Endothelial cell of umbilical vein (primary cell): ENCODE data around the gene SLC10A2. TPM values are rescaled to one million over a fixed set of nuclear protein-coding genes. Genes with fewer than 3 reads are reported as not detected.

Experiments used
- BruUV-seq: library from RNA; stranded (reverse); fragments of 400-500 nt; replicated peaks from 2 replicates; lab custom pipeline; 2021; lab: Mats Ljungman, UMichigan
- CTCF ChIA-PET: fragments of 300-600, 350-600 bp; sonication (Branson Sonifier 250); formaldehyde crosslinking; loops from one replicate; lab custom pipeline; 2021; ENCODE audit warnings: antibody characterized with exemption, inconsistent platforms; lab: Charles Lee
- POLR2A ChIA-PET: fragments of 300-600, 350-600 bp; sonication (Branson Sonifier 250); formaldehyde crosslinking; loops from one replicate; lab custom pipeline; 2021; ENCODE audit warnings: antibody characterized with exemption, inconsistent platforms; lab: Charles Lee
- DNase-seq: peaks from one replicate; pipeline ENCODE4 v3.0.0-alpha.2; 2011; ENCODE audit warnings: low read depth, low spot score
- FAIRE-seq: peaks from 2 replicates; lab custom pipeline; 2011; peaks lifted over from hg19 to GRCh38; lab: Jason Lieb, UNC
- H2AFZ ChIP-seq: 2 replicates; pipeline ENCODE4 v1.6.0; 2012; ENCODE audit warnings: low read depth, low read length, control low read depth, inconsistent platforms
- H3K27ac ChIP-seq: 2 replicates; pipeline ENCODE4 v1.5.1; 2011; ENCODE audit warnings: low read depth, mild to moderate bottlenecking, control low read depth, low read length, moderate library complexity; ENCODE audit not compliant: insufficient read depth
- H3K27me3 ChIP-seq, 2 experiments: 2 replicates each; pipeline versions ENCODE4 v1.6.0 to v1.6.1; 2011; ENCODE audit warnings: low read length in 2 of 2, mixed read lengths in 1 of 2; ENCODE audit not compliant: control insufficient read depth in 2 of 2, insufficient read depth in 2 of 2
- H3K36me3 ChIP-seq, 2 experiments: 2 replicates in 1 of 2; 3 replicates in 1 of 2; pipeline ENCODE4 v1.5.1; 2011; ENCODE audit warnings: low read length in 2 of 2, mild to moderate bottlenecking in 1 of 2, moderate library complexity in 1 of 2; ENCODE audit not compliant: control insufficient read depth in 2 of 2, insufficient read depth in 2 of 2; ENCODE audit errors: extremely low read depth in 1 of 2
- H3K4me1 ChIP-seq: 3 replicates; pipeline ENCODE4 v1.5.1; 2011; ENCODE audit warnings: mild to moderate bottlenecking, low read length; ENCODE audit not compliant: control insufficient read depth, insufficient read depth; ENCODE audit errors: extremely low read depth
- H3K4me2 ChIP-seq: 2 replicates; pipeline ENCODE4 v1.6.1; 2011; ENCODE audit warnings: low read length, control low read depth, mixed read lengths; ENCODE audit not compliant: insufficient read depth
- H3K4me3 ChIP-seq, 3 experiments: fragments of 200-600 bp in 1 of 3; sonication (generic), shearing (Covaris generic) in 1 of 3; replicated peaks in 1 of 3; 2 replicates each; pipeline ENCODE4 v1.5.1; 2011 to 2016; ENCODE audit warnings: control low read depth in 3 of 3, low read length in 3 of 3, mild to moderate bottlenecking in 2 of 3, inconsistent platforms in 1 of 3, low read depth in 1 of 3, moderate library complexity in 1 of 3; ENCODE audit not compliant: insufficient read depth in 1 of 3
- H3K79me2 ChIP-seq: 2 replicates; pipeline ENCODE4 v1.6.0; 2012; ENCODE audit warnings: low read length, inconsistent platforms; ENCODE audit not compliant: control insufficient read depth, insufficient read depth
- H3K9ac ChIP-seq: replicated peaks from 2 replicates; pipeline ENCODE3; 2011; ENCODE audit warnings: low read length, control low read depth; ENCODE audit not compliant: insufficient read depth; ENCODE audit errors: extremely low read depth
- H3K9me1 ChIP-seq: replicated peaks from 3 replicates; pipeline ENCODE4 v1.6.0; 2011; ENCODE audit warnings: mild to moderate bottlenecking, low read length; ENCODE audit not compliant: control insufficient read depth, insufficient read depth; ENCODE audit errors: extremely low read depth
- H3K9me3 ChIP-seq: replicated peaks from 2 replicates; pipeline ENCODE4 v1.5.1; 2012; ENCODE audit warnings: low read length, inconsistent platforms; ENCODE audit not compliant: control insufficient read depth, insufficient read depth
- H4K20me1 ChIP-seq: replicated peaks from 2 replicates; pipeline ENCODE3; 2011; ENCODE audit warnings: mild to moderate bottlenecking, low read length; ENCODE audit not compliant: control insufficient read depth, insufficient read depth; ENCODE audit errors: extremely low read depth
- EZH2 ChIP-seq: IDR thresholded peaks from 2 replicates; pipeline ENCODE4 v1.6.1; 2012; ENCODE audit warnings: borderline replicate concordance, low read depth, mild to moderate bottlenecking, moderate library complexity, low read length, inconsistent platforms; ENCODE audit not compliant: severe bottlenecking
- FOS ChIP-seq: IDR thresholded peaks from 2 replicates; pipeline ENCODE4 v1.6.1; 2011; ENCODE audit warnings: mild to moderate bottlenecking, low read length, moderate library complexity, borderline replicate concordance; ENCODE audit not compliant: insufficient read depth
- GATA2 ChIP-seq: IDR thresholded peaks from 2 replicates; pipeline ENCODE4 v1.7.0; 2011; ENCODE audit warnings: low read depth, mild to moderate bottlenecking, moderate library complexity, mixed read lengths, low read length; ENCODE audit not compliant: insufficient read length, insufficient read depth
- JUN ChIP-seq: IDR thresholded peaks from 2 replicates; pipeline ENCODE4 v1.6.1; 2011; ENCODE audit warnings: borderline replicate concordance, low read depth; ENCODE audit not compliant: insufficient read length, insufficient read depth
- MYC ChIP-seq: IDR thresholded peaks from one replicate; pipeline ENCODE4 v1.6.1; 2011; ENCODE audit warnings: mild to moderate bottlenecking, low read depth, low read length
- POLR2A ChIP-seq: IDR thresholded peaks from 2 replicates; pipeline ENCODE4 v1.6.1; 2012; ENCODE audit warnings: low read depth, mild to moderate bottlenecking, control low read depth, low read length
- POLR2AphosphoS5 ChIP-seq: IDR thresholded peaks from 2 replicates; pipeline ENCODE4 v1.6.1; 2012; ENCODE audit warnings: low read depth, mild to moderate bottlenecking, control low read depth, low read length, moderate library complexity; ENCODE audit not compliant: insufficient read depth
- dilution Hi-C: fragments of 300-500 bp; cut with MboI; formaldehyde crosslinking; loops from one replicate; pipeline ENCODE4 v1.15.0; 2019; ENCODE audit warnings: low sequenced_read_pairs; ENCODE audit not compliant: extremely low pct_ligation_motif_present
- intact Hi-C: fragments of 100-400 bp; cut with micrococcal nuclease; formaldehyde crosslinking; loops from one replicate; pipeline ENCODE4 v1.10.0; 2022
- polyA plus RNA-seq, 4 experiments: library from polyadenylated mRNA; depleted of rRNA in 3 of 4; stranded (reverse) in 3 of 4; unstranded in 1 of 4; fragments of >200 nt; gene quantifications; 2 replicates each; pipeline versions ENCODE4 v1.2.1 to v1.2.3, GENCODE V29; 2011 to 2012; ENCODE audit warnings: missing spikeins in 1 of 4
- total RNA-seq: library from RNA; stranded (reverse); gene quantifications from 2 replicates; pipeline ENCODE4 v1.2.3, GENCODE V29; 2021
- TF ChIP-seq, protein P1 (sequence below): IDR thresholded peaks from 2 replicates; pipeline ENCODE4 v1.6.1; 2011; ENCODE audit not compliant: insufficient read depth, insufficient read length
- TF ChIP-seq, protein P2 (sequence below), 2 donors: IDR thresholded peaks; 1 replicate in 1 of 2; 2 replicates in 1 of 2; pipeline ENCODE4 v1.5.1; 2011; ENCODE audit warnings: low read length in 2 of 2, mild to moderate bottlenecking in 2 of 2, moderate library complexity in 2 of 2, control low read depth in 1 of 2, inconsistent platforms in 1 of 2, low read depth in 1 of 2; ENCODE audit not compliant: insufficient read depth in 1 of 2; ENCODE audit errors: extremely low read depth in 1 of 2

The SLC10A2 gene
- total and polyA plus RNA-seq, 2 donors (not counting 3 experiments of a cell fraction or from before 2014, with no cell fraction given) = not detected

DNA sequence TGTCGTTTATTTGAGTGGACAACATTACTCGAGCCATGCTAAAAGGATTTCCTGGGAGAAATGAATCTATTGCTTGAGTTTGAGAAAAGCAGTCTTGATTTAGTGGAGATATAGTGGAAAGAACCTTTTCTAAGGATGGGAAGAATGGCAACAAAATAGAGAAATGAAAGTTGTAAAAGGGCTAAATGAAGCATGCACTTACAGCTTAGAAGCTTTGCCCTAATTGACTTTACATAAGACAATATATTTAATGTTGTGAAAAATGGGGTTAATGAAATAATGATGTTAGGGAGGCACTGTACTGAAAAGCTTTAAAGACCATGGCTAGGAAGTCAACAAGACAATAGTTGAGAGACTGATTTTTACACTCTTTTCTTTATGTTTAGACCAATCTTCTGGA is 35.4 kb downstream of the SLC10A2 start:
- H3K4me1 ChIP-seq = no peaks in the 10 kb centered on the region
- no peaks in the 10 kb centered on the region for H3K27me3 ChIP-seq
- TF ChIP-seq EZH2 = no peak
- no peak for TF ChIP-seq GATA2
- no peak for TF ChIP-seq POLR2AphosphoS5
- no peak for TF ChIP-seq POLR2A
- TF ChIP-seq, protein P1, sequence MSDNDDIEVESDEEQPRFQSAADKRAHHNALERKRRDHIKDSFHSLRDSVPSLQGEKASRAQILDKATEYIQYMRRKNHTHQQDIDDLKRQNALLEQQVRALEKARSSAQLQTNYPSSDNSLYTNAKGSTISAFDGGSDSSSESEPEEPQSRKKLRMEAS = no peak
- no peak for TF ChIP-seq JUN
- TF ChIP-seq MYC = no peak
- no peak for TF ChIP-seq FOS
- TF ChIP-seq, protein P2, sequence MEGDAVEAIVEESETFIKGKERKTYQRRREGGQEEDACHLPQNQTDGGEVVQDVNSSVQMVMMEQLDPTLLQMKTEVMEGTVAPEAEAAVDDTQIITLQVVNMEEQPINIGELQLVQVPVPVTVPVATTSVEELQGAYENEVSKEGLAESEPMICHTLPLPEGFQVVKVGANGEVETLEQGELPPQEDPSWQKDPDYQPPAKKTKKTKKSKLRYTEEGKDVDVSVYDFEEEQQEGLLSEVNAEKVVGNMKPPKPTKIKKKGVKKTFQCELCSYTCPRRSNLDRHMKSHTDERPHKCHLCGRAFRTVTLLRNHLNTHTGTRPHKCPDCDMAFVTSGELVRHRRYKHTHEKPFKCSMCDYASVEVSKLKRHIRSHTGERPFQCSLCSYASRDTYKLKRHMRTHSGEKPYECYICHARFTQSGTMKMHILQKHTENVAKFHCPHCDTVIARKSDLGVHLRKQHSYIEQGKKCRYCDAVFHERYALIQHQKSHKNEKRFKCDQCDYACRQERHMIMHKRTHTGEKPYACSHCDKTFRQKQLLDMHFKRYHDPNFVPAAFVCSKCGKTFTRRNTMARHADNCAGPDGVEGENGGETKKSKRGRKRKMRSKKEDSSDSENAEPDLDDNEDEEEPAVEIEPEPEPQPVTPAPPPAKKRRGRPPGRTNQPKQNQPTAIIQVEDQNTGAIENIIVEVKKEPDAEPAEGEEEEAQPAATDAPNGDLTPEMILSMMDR (IDR thresholded peaks at IDR 0.05; ENCODE audit: extremely low read depth in 1 of 2, insufficient read depth in 1 of 2, low read depth in 1 of 2, low read length in 2 of 2) = no peak
- H3K9me3 ChIP-seq = peaks cover 5% of the 10 kb centered on the region
- ChIA-PET POLR2A (no interaction called here), CTCF (no interaction called here)
- intact Hi-C loops = no loop called here
- DNase-seq = no peak
- H3K27ac ChIP-seq = no peak overlapping the region
- no peaks in the 10 kb centered on the region for H4K20me1 ChIP-seq
- H3K36me3 ChIP-seq = no peaks in the 10 kb centered on the region
- no peak overlapping the region for H3K4me3 ChIP-seq
- H3K9me1 ChIP-seq = no peaks in the 10 kb centered on the region
- BruUV-seq = no TSS peak
- H3K79me2 ChIP-seq = no peaks in the 10 kb centered on the region
- H3K9ac ChIP-seq = no peak overlapping the region
- no peak overlapping the region for H3K4me2 ChIP-seq
- no peak overlapping the region for H2AFZ ChIP-seq
- FAIRE-seq = no peak
- dilution Hi-C loops = no loop called here
